ENCODE results near the gene TIMP1. TPM values are rescaled to one million over a fixed set of nuclear protein-coding genes. Genes with fewer than 3 reads are reported as not detected.
A peak's percentile ranks its signal among the peaks of the same experiment; 100 is the strongest.

Gene TIMP1
- total and polyA plus RNA-seq, 10 of the 15 experiments (the other 5 are each of a cell fraction or from before 2014, with no cell fraction given): 101 to 341 (median 134) TPM

- no peak for TF ChIP-seq MYB (IDR thresholded peaks at IDR 0.05; ENCODE audit: borderline replicate concordance, low read depth, low read length)
- 0 out of 2 replicates have a peak, but pooled peaks have one; percentile 22 for TF ChIP-seq FOXM1 (IDR thresholded peaks at IDR 0.05; ENCODE audit: low read depth, low read length)
- TF ChIP-seq PAX5 (IDR thresholded peaks at IDR 0.05; ENCODE audit: borderline replicate concordance, low read depth, low read length): no peak
- no peak for TF ChIP-seq BCL11A (IDR thresholded peaks at IDR 0.05; ENCODE audit: low read depth, low read length)
- TF ChIP-seq BCL3 (IDR thresholded peaks at IDR 0.05; ENCODE audit: borderline replicate concordance, insufficient read depth, low read depth, low read length, poor library complexity, severe bottlenecking): peak; percentile 98
- no peak for TF ChIP-seq YY1 (IDR thresholded peaks at IDR 0.05; ENCODE audit: low read depth, low read length)
- peak; percentile 89 for TF ChIP-seq ATF7 (IDR thresholded peaks at IDR 0.05; ENCODE audit: low read depth)
- TF ChIP-seq E2F8 (IDR thresholded peaks at IDR 0.05; ENCODE audit: low read depth, partially characterized antibody): no peak
- TF ChIP-seq CUX1 (IDR thresholded peaks at IDR 0.05; ENCODE audit: insufficient replicate concordance, low read depth, low read length): peak; percentile 98
- no peak for TF ChIP-seq STAT1 (conservative IDR thresholded peaks at IDR 0.05)
- peak; percentile 78 for TF ChIP-seq MEF2B (IDR thresholded peaks at IDR 0.05; ENCODE audit: partially characterized antibody, poor library complexity, severe bottlenecking)
- TF ChIP-seq RUNX3 (IDR thresholded peaks at IDR 0.05; ENCODE audit: low read length): peak; percentile 54; the same call in 1 of the 2 replicates
- peak; percentile 87 for TF ChIP-seq NBN (IDR thresholded peaks at IDR 0.05)
- TF ChIP-seq RB1 (IDR thresholded peaks at IDR 0.05; ENCODE audit: borderline replicate concordance): no peak
- no peak for TF ChIP-seq RAD51 (IDR thresholded peaks at IDR 0.05)
- TF ChIP-seq CREB1 (IDR thresholded peaks at IDR 0.05; ENCODE audit: low read depth): 0 out of 2 replicates have a peak, but pooled peaks have one; percentile 7
- TF ChIP-seq CBFB (IDR thresholded peaks at IDR 0.05; ENCODE audit: low read depth): 0 out of 2 replicates have a peak, but pooled peaks have one; percentile 26
- TF ChIP-seq NR2F1 (conservative IDR thresholded peaks at IDR 0.05): no peak
- 0 out of 2 replicates have a peak, but pooled peaks have one; percentile 13 for TF ChIP-seq MTA3 (IDR thresholded peaks at IDR 0.05; ENCODE audit: borderline replicate concordance, low read length)
- no peak; a peak in 1 of 4 replicates for TF ChIP-seq IKZF2 (IDR thresholded peaks at IDR 0.05)
These were observed 51.7 kb downstream of the TIMP1 start (continued) for GRCh38 chrX:47633689-47634590.

Measured in GM12878 (cell line).